Tibial nerve (tissue), 4 donors: ENCODE measurements around the gene DHX16. TPM values are rescaled to one million over a fixed set of nuclear protein-coding genes. Genes with fewer than 3 reads are reported as not detected.

Experiments
- DNase-seq, 2 donors: peaks; one replicate each; pipeline ENCODE4 v3.0.0-alpha.2; 2019; ENCODE audit warnings: low spot score in 2 of 2
- H3K27ac ChIP-seq, 4 donors: fragments of 200-600 bp; sonication (generic) in 3 of 4; one replicate each; pipeline ENCODE4 v1.5.1; 2017 to 2019; ENCODE audit warnings: mild to moderate bottlenecking in 1 of 4
- H3K27me3 ChIP-seq, 2 donors: fragments of 200-600 bp; sonication (generic) in 1 of 2; one replicate each; pipeline versions ENCODE4 v1.5.1 to v1.6.0; 2017 to 2019
- H3K36me3 ChIP-seq, 3 donors: fragments of 200-600 bp; sonication (generic); one replicate each; pipeline ENCODE4 v1.5.1; 2018 to 2019
- H3K4me1 ChIP-seq, 4 donors: fragments of 200-600 bp; sonication (generic) in 3 of 4; one replicate each; pipeline ENCODE4 v1.5.1; 2017 to 2019
- H3K4me3 ChIP-seq, 4 donors: fragments of 200-600 bp; sonication (generic) in 3 of 4; one replicate each; pipeline ENCODE4 v1.5.1; 2017 to 2019; ENCODE audit warnings: mild to moderate bottlenecking in 1 of 4, moderate library complexity in 1 of 4
- H3K9me3 ChIP-seq, 4 donors: fragments of 200-600 bp; sonication (generic) in 3 of 4; one replicate each; pipeline ENCODE4 v1.5.1; 2017 to 2019
- EP300 ChIP-seq, 2 donors: sonication (generic); formaldehyde crosslinking; IDR thresholded peaks; one replicate each; pipeline ENCODE4 v1.6.1; 2017; ENCODE audit warnings: antibody characterized with exemption in 2 of 2, mild to moderate bottlenecking in 1 of 2
- POLR2A ChIP-seq, 2 donors: fragments of 450-650 bp; IDR thresholded peaks; one replicate each; pipeline ENCODE4 v1.6.1; 2017; ENCODE audit warnings: antibody characterized with exemption in 2 of 2, mild to moderate bottlenecking in 2 of 2, moderate library complexity in 2 of 2
- WGBS, 2 donors: methylation state at CpG; one replicate each; pipeline ENCODE4 v1.1.5; 2018; 5-methylcytosine and 5-hydroxymethylcytosine counted together
- total RNA-seq, 4 donors: library from RNA; depleted of rRNA; stranded (reverse); fragments of >200 nt; gene quantifications; one replicate each; pipeline ENCODE4 v1.1.0, GENCODE V29; 2016
- TF ChIP-seq, protein P1 (sequence below), 5 experiments: fragments of 200-600 bp in 3 of 5; fragments of 450-650 bp in 2 of 5; sonication (generic) in 3 of 5; IDR thresholded peaks; one replicate each; pipeline ENCODE4 v1.5.1; 2016 to 2019; ENCODE audit warnings: antibody characterized with exemption in 5 of 5, mild to moderate bottlenecking in 3 of 5, moderate library complexity in 2 of 5

DHX16 gene
- total RNA-seq, 4 donors from 2014 or later, result 22.7 to 40.2 (median 29.2) TPM

DNA sequence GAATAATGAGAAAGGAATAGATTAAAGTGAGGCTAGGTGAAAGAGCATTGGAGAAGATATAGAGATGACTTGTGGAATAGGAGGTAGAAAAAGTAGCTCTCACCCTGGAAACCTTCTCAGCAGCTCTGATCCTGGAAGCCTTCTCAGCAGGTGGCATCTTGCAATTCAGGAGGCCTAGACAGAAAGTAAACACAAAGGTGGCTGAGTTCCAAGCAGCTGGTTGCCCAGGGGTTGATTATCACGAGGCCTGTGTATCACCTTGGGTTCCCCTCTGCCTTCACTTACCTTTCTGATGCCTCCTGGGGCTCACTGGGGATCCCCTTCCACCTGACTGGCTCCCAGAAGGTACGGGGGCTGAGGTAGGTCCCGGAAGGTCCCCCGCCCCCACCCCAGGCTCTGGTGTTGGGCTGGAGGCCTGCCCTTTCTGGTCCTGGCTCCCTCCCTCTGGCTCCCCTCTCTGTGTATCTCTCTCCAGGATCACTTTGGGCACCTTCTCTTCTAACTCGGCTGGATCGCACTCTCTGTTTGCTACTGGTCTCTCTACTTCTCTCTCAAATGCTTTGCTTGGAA, 34.6 kb upstream of the DHX16 start:
- WGBS, 2 donors, result 82 to 88% methylated on average over 6 of the region's 6 CpGs

DNA sequence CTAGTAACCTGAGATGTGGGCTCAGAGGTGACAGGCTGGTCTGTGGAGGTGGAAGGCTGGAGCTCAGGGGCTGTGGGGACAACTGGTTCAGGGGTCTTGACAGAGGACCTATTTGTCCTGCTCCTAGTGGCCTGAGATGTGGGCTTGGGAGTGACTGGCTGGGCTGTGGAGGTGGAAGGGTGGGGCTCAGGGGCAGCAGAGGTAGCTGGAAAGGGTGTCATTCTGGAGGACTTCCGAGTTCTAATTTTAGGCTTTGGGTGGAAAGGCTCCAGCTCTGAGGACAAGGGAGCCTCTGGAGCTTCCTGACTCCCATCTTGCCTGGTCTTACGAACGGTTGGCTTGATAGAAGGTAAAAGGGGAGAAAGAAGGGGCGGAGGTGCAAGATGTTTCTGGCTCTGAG, 32.8 kb upstream of the DHX16 start:
- TF ChIP-seq, protein P1, sequence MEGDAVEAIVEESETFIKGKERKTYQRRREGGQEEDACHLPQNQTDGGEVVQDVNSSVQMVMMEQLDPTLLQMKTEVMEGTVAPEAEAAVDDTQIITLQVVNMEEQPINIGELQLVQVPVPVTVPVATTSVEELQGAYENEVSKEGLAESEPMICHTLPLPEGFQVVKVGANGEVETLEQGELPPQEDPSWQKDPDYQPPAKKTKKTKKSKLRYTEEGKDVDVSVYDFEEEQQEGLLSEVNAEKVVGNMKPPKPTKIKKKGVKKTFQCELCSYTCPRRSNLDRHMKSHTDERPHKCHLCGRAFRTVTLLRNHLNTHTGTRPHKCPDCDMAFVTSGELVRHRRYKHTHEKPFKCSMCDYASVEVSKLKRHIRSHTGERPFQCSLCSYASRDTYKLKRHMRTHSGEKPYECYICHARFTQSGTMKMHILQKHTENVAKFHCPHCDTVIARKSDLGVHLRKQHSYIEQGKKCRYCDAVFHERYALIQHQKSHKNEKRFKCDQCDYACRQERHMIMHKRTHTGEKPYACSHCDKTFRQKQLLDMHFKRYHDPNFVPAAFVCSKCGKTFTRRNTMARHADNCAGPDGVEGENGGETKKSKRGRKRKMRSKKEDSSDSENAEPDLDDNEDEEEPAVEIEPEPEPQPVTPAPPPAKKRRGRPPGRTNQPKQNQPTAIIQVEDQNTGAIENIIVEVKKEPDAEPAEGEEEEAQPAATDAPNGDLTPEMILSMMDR (IDR thresholded peaks at IDR 0.05), result no peak
- no peak for TF ChIP-seq POLR2A (IDR thresholded peaks at IDR 0.05)
- no peak for TF ChIP-seq EP300 (IDR thresholded peaks at IDR 0.05)
- Histone ChIP-seq H3K4me1 (no peaks in the 10 kb centered on the region), H3K36me3 (peaks cover 0 to 100% (median 4%) of the 10 kb centered on the region in 3 donors), H3K27me3 (no peaks in the 10 kb centered on the region), H3K4me3 (no peak overlapping the region), H3K27ac (no peak overlapping the region), H3K9me3 (no peaks in the 10 kb centered on the region)
- WGBS, 2 donors, result 91 to 93% methylated on average over 4 of the region's 4 CpGs
- no peak for DNase-seq

More for the DNA sequence above, 34.6 kb upstream of the DHX16 start:
- TF ChIP-seq EP300 (IDR thresholded peaks at IDR 0.05) (no peak), POLR2A (IDR thresholded peaks at IDR 0.05) (no peak)
- TF ChIP-seq, protein P1 (IDR thresholded peaks at IDR 0.05), result no peak
- Histone ChIP-seq H3K9me3 (no peaks in the 10 kb centered on the region), H3K4me3 (no peak overlapping the region), H3K36me3 (peaks cover 1 to 100% (median 4%) of the 10 kb centered on the region in 3 donors), H3K27ac (no peak overlapping the region), H3K27me3 (no peaks in the 10 kb centered on the region), H3K4me1 (no peaks in the 10 kb centered on the region)
- no peak for DNase-seq

DNA sequence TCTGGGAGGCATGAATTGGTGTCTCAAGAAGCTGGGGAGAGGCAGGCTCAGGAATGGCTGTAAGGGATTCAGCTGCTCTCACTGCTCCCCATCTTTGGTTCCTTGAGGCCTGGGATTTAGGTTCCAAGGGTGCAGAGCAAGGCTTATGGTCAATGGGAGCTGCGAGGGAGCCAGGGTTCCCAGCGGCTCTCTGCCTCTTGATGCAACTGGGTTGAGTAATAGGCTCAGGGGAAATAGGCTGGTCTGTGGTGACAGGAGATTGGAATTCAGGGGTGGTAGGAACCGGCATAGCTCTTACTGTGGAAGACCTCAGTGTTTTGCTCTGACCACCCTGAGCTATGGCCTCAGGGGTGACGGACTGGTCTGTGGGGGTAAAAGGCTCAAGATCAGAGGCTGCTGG, 31.0 kb upstream of the DHX16 start:
- no peak for TF ChIP-seq POLR2A (IDR thresholded peaks at IDR 0.05)
- TF ChIP-seq EP300 (IDR thresholded peaks at IDR 0.05), result no peak
- TF ChIP-seq, protein P1 (IDR thresholded peaks at IDR 0.05), result no peak
- H3K4me1 ChIP-seq, result no peaks in the 10 kb centered on the region
- no peak for DNase-seq
- no peaks in the 10 kb centered on the region for H3K27me3 ChIP-seq
- H3K36me3 ChIP-seq, result peaks cover 3 to 98% (median 4%) of the 10 kb centered on the region in 3 donors
- no peak overlapping the region for H3K27ac ChIP-seq
- no peak overlapping the region for H3K4me3 ChIP-seq
- H3K9me3 ChIP-seq, result no peaks in the 10 kb centered on the region
- 89% methylated on average over 4 of the region's 4 CpGs for WGBS, 2 donors

- Histone ChIP-seq H3K4me1 (no peaks in the 10 kb centered on the region), H3K9me3 (no peaks in the 10 kb centered on the region), H3K27me3 (no peaks in the 10 kb centered on the region), H3K36me3 (peaks cover 3 to 90% (median 4%) of the 10 kb centered on the region in 3 donors), H3K4me3 (no peak overlapping the region), H3K27ac (no peak overlapping the region)
- 95 to 99% methylated on average over 10 of the region's 10 CpGs for WGBS, 2 donors
- no peak for DNase-seq
- TF ChIP-seq, protein P1 (IDR thresholded peaks at IDR 0.05), result no peak
- TF ChIP-seq EP300 (IDR thresholded peaks at IDR 0.05) (no peak), POLR2A (IDR thresholded peaks at IDR 0.05) (no peak)
Observed at GRCh38 chr6:30703011-30703410, 30.2 kb upstream of the DHX16 start.

GRCh38 chr6:30700340-30700739, 27.5 kb upstream of the DHX16 start:
- TF ChIP-seq POLR2A (IDR thresholded peaks at IDR 0.05) (no peak), EP300 (IDR thresholded peaks at IDR 0.05) (no peak)
- TF ChIP-seq, protein P1 (IDR thresholded peaks at IDR 0.05), result no peak
- Histone ChIP-seq H3K4me1 (peaks cover 0 to 5% (median 0%) of the 10 kb centered on the region in 4 donors), H3K36me3 (peaks cover 3 to 63% (median 4%) of the 10 kb centered on the region in 3 donors), H3K27ac (no peak overlapping the region), H3K9me3 (no peaks in the 10 kb centered on the region), H3K4me3 (no peak overlapping the region), H3K27me3 (no peaks in the 10 kb centered on the region)
- WGBS, 2 donors, result 59 to 60% methylated on average over 4 of the region's 4 CpGs
- no peak for DNase-seq
